Right ventricle myocardium superior (tissue), 1 donor: ENCODE results near the gene ZBTB7A. TPM values are rescaled to one million over a fixed set of nuclear protein-coding genes. Genes with fewer than 3 reads are reported as not detected.
"Not testable (repeated sequence)": the region's sequence is repeated elsewhere in the genome, so short reads cannot be mapped to it uniquely, and the experiment has no call there.

Source experiments
- ATAC-seq: fragments of 200-7000 bp; cut with Tn5 transposase; one replicate; pipeline ENCODE4 v1.9.1; 2020; ENCODE audit warnings: mild to moderate bottlenecking; ENCODE audit not compliant: poor library complexity
- DNase-seq: peaks from one replicate; pipeline ENCODE4 v3.0.0-alpha.2; 2020
- intact Hi-C: fragments of 100-400 bp; cut with DNase I; formaldehyde crosslinking; loops from one replicate; pipeline ENCODE4 v1.11.2; 2022
- total RNA-seq: library from RNA; stranded (reverse); fragmentation: NEBNext Ultra II Directional; extraction: Animal tissue kit (Norgen Biotek cat#: 25700); gene quantifications from one replicate; pipeline ENCODE4 v1.2.1, GENCODE V29; 2021
- donor health status: DM: no; HTN: yes; CAD: no; lungs with severe emphysema.

The ZBTB7A gene
- total RNA-seq, 1 donor from 2014 or later = 31.4 TPM

GRCh38 chr19:4011430-4011829 is 55.3 kb downstream of the ZBTB7A start:
- intact Hi-C loops, DNase-seq, ATAC-seq: not testable (repeated sequence)

GRCh38 chr19:4010808-4011110 is 55.9 kb downstream of the ZBTB7A start:
- ATAC-seq (no peak), DNase-seq (no peak)
- intact Hi-C loops = no loop called here

- intact Hi-C loops = loop anchor here (10.0 kb wide), 2 partner anchors 115 to 175 kb away; partner anchors contain the start of genes ANKRD24, MAP2K2 and SIRT6
- ATAC-seq = no peak
- no peak for DNase-seq
These were observed 56.5 kb downstream of the ZBTB7A start for GRCh38 chr19:4009990-4010807.

- DNase-seq = no peak
- intact Hi-C loops = loop anchor here (10.0 kb wide), 2 partner anchors 117 to 177 kb away; partner anchors contain the start of genes ANKRD24, MAP2K2 and SIRT6
These were observed 58.7 kb downstream of the ZBTB7A start for GRCh38 chr19:4007836-4008539.

GRCh38 chr19:4007021-4007835 is 59.5 kb downstream of the ZBTB7A start, which contains the start of gene PIAS4:
Gene PIAS4, plus strand, starts transcription at chr19:4007736. Its CDS starts 25 bp downstream, at chr19:4007761.
- DNase-seq (peak; percentile 97), ATAC-seq (peak; percentile 94)
- intact Hi-C loops = loop anchor here (10.0 kb wide), 2 partner anchors 118 to 178 kb away; partner anchors contain the start of genes ANKRD24, MAP2K2 and SIRT6

More at GRCh38 chr19:4007836-4008539, 58.7 kb downstream of the ZBTB7A start:
- ATAC-seq = no peak

GRCh38 chr19:4005436-4005835 is 61.3 kb downstream of the ZBTB7A start:
- DNase-seq, ATAC-seq: not testable (repeated sequence)
- intact Hi-C loops = loop anchor here (10.0 kb wide), 2 partner anchors 119 to 179 kb away; partner anchors contain the start of genes ANKRD24, MAP2K2 and SIRT6

- intact Hi-C loops = loop anchor here (10.0 kb wide), 2 partner anchors 124 to 184 kb away; partner anchors contain the start of genes ANKRD24, MAP2K2 and SIRT6
- DNase-seq, ATAC-seq: not testable (repeated sequence)
These were observed 65.9 kb downstream of the ZBTB7A start for GRCh38 chr19:4000798-4001197.

GRCh38 chr19:3998667-3999412 is 67.9 kb downstream of the ZBTB7A start:
- intact Hi-C loops, DNase-seq, ATAC-seq: not testable (repeated sequence)

GRCh38 chr19:3995607-3996006 is 71.1 kb downstream of the ZBTB7A start:
- no peak for ATAC-seq
- no peak for DNase-seq
- intact Hi-C loops = no loop called here

Other genes with a start within 250 kb of the ZBTB7A start
- gene ZFR2, start 197.9 kb downstream of the ZBTB7A start, total RNA-seq = not detected
- not detected for gene ATCAY, start 186.2 kb downstream of the ZBTB7A start, total RNA-seq
- 589 TPM for gene NMRK2, start 133.8 kb downstream of the ZBTB7A start, total RNA-seq
- gene DAPK3, start 95.8 kb downstream of the ZBTB7A start, total RNA-seq = 70.5 TPM
- 1,974 TPM for gene EEF2, start 81.4 kb downstream of the ZBTB7A start, total RNA-seq
- gene PIAS4, start 59.2 kb downstream of the ZBTB7A start, total RNA-seq = 16.7 TPM
- gene MAP2K2, start 57.2 kb upstream of the ZBTB7A start, total RNA-seq = 136 TPM
- gene CREB3L3, start 86.7 kb upstream of the ZBTB7A start, total RNA-seq = not detected
- gene SIRT6, start 115.7 kb upstream of the ZBTB7A start, total RNA-seq = 9.4 TPM
- gene ANKRD24, start 115.8 kb upstream of the ZBTB7A start, total RNA-seq = 0.08 TPM
- gene EBI3, start 162.6 kb upstream of the ZBTB7A start, total RNA-seq = 0.51 TPM
- 7.8 TPM for gene YJU2, start 180.2 kb upstream of the ZBTB7A start, total RNA-seq
- not detected for gene SHD, start 212.4 kb upstream of the ZBTB7A start, total RNA-seq
- gene TMIGD2, start 235.5 kb upstream of the ZBTB7A start, total RNA-seq = 0.24 TPM
- gene FSD1, start 237.7 kb upstream of the ZBTB7A start, total RNA-seq = not detected